Mucosa of rectum (tissue), 2 donors: ENCODE measurements around the gene PAFAH1B2.
A peak's percentile ranks its signal among the peaks of the same experiment; 100 is the strongest.

Experiments used
- H3K27ac ChIP-seq, 2 donors: one replicate each; pipeline ENCODE4 v1.7.0; 2013; ENCODE audit warnings: inconsistent platforms in 2 of 2, low read depth in 2 of 2, low read length in 2 of 2
- H3K27me3 ChIP-seq, 2 donors: one replicate each; pipeline ENCODE4 v1.7.0; 2013; ENCODE audit warnings: low read length in 2 of 2; ENCODE audit not compliant: control insufficient read depth in 2 of 2, insufficient read depth in 2 of 2
- H3K36me3 ChIP-seq, 2 donors: one replicate each; pipeline ENCODE4 v1.7.0; 2013; ENCODE audit warnings: low read length in 2 of 2; ENCODE audit not compliant: control insufficient read depth in 2 of 2, insufficient read depth in 2 of 2
- H3K4me1 ChIP-seq, 2 donors: one replicate each; pipeline ENCODE4 v1.7.0; 2013; ENCODE audit warnings: low read length in 2 of 2, mild to moderate bottlenecking in 1 of 2; ENCODE audit not compliant: control insufficient read depth in 2 of 2, insufficient read depth in 2 of 2
- H3K4me3 ChIP-seq, 2 donors: one replicate each; pipeline ENCODE4 v1.7.0; 2013; ENCODE audit warnings: low read length in 2 of 2
- H3K9ac ChIP-seq, 2 donors: one replicate each; pipeline ENCODE4 v1.7.0; 2013; ENCODE audit warnings: low read length in 2 of 2, low read depth in 1 of 2, mild to moderate bottlenecking in 1 of 2
- H3K9me3 ChIP-seq, 2 donors: one replicate each; pipeline ENCODE4 v1.7.0; 2013; ENCODE audit warnings: low read length in 2 of 2; ENCODE audit not compliant: control insufficient read depth in 2 of 2
- donor health status: healthy.
- donor health status: Normal muscosa, but diverticular disease.

The PAFAH1B2 gene

GRCh38 chr11:117143871-117144476 lies at the start of gene PAFAH1B2:
PAFAH1B2 (plus strand) TSS chr11:117144287; CDS start chr11:117152448, 8,161 bp downstream.
- Histone ChIP-seq H3K9ac (peak within 1 kb of the TSS; percentile 76 to 97), H3K4me3 (peak within 1 kb of the TSS; percentile 92 to 98), H3K9me3 (no peaks in the 10 kb centered on the region), H3K36me3 (peaks cover 0 to 12% of the 10 kb centered on the region in 2 donors), H3K4me1 (peaks cover 2 to 12% of the 10 kb centered on the region in 2 donors), H3K27me3 (no peaks in the 10 kb centered on the region), H3K27ac (peak within 1 kb of the TSS; percentile 88 to 92)

- Histone ChIP-seq H3K9me3 (no peaks in the 10 kb centered on the region), H3K4me1 (peaks cover 28 to 33% of the 10 kb centered on the region in 2 donors), H3K27ac (peak overlapping the region in 1 of 2 donors; percentile 12), H3K27me3 (no peaks in the 10 kb centered on the region), H3K4me3 (no peak overlapping the region), H3K9ac (peak overlapping the region; percentile 5 to 14), H3K36me3 (no peaks in the 10 kb centered on the region)
Measured at GRCh38 chr11:117094776-117095175, 49.3 kb upstream of the PAFAH1B2 start.

- H3K4me1 ChIP-seq: peaks cover 28 to 33% of the 10 kb centered on the region in 2 donors
Measured at GRCh38 chr11:117095284-117096161, 48.6 kb upstream of the PAFAH1B2 start.

GRCh38 chr11:117096201-117096991 lies 47.7 kb upstream of the PAFAH1B2 start:
- H3K36me3 ChIP-seq: no peaks in the 10 kb centered on the region
- peak overlapping the region; percentile 84 to 91 for H3K4me3 ChIP-seq
- no peaks in the 10 kb centered on the region for H3K27me3 ChIP-seq
- H3K4me1 ChIP-seq: peaks cover 28 to 33% of the 10 kb centered on the region in 2 donors
- H3K27ac ChIP-seq: peak overlapping the region; percentile 56 to 89
- H3K9me3 ChIP-seq: no peaks in the 10 kb centered on the region
- H3K9ac ChIP-seq: peak overlapping the region; percentile 27 to 89

More at GRCh38 chr11:117095284-117096161, 48.6 kb upstream of the PAFAH1B2 start:
- Histone ChIP-seq H3K4me3 (peak overlapping the region in 1 of 2 donors; percentile 91), H3K36me3 (no peaks in the 10 kb centered on the region), H3K27ac (peak overlapping the region; percentile 26 to 56), H3K9me3 (no peaks in the 10 kb centered on the region), H3K27me3 (no peaks in the 10 kb centered on the region), H3K9ac (peak overlapping the region; percentile 14 to 18)

- no peaks in the 10 kb centered on the region for H3K27me3 ChIP-seq
- no peaks in the 10 kb centered on the region for H3K9me3 ChIP-seq
- H3K4me3 ChIP-seq: peak overlapping the region; percentile 84 to 91
- H3K36me3 ChIP-seq: no peaks in the 10 kb centered on the region
- peak overlapping the region; percentile 89 to 91 for H3K9ac ChIP-seq
- H3K4me1 ChIP-seq: peaks cover 28 to 33% of the 10 kb centered on the region in 2 donors
- H3K27ac ChIP-seq: peak overlapping the region; percentile 86 to 89
Measured at GRCh38 chr11:117097014-117097388, 47.1 kb upstream of the PAFAH1B2 start.

GRCh38 chr11:117097389-117098268 lies 46.5 kb upstream of the PAFAH1B2 start:
- Histone ChIP-seq H3K27me3 (no peaks in the 10 kb centered on the region), H3K36me3 (no peaks in the 10 kb centered on the region), H3K4me1 (peaks cover 28 to 33% of the 10 kb centered on the region in 2 donors), H3K4me3 (peak overlapping the region; percentile 84 to 91), H3K27ac (peak overlapping the region; percentile 86 to 89), H3K9ac (peak overlapping the region; percentile 89 to 91), H3K9me3 (no peaks in the 10 kb centered on the region)

- H3K27me3 ChIP-seq: no peaks in the 10 kb centered on the region
- peaks cover 28 to 29% of the 10 kb centered on the region in 2 donors for H3K4me1 ChIP-seq
- H3K27ac ChIP-seq: peak within 1 kb of the TSS; percentile 89 to 93
Measured at GRCh38 chr11:117098269-117099232, 45.5 kb upstream of the PAFAH1B2 start, which contains the start of gene SIK3. SIK3 (minus strand) TSS chr11:117098428; CDS start chr11:117098415, 13 bp downstream.

GRCh38 chr11:117099696-117100095 lies 44.4 kb upstream of the PAFAH1B2 start:
- no peak overlapping the region for H3K4me3 ChIP-seq
- peaks cover 28% of the 10 kb centered on the region in 2 donors for H3K4me1 ChIP-seq
- H3K27me3 ChIP-seq: no peaks in the 10 kb centered on the region
- no peaks in the 10 kb centered on the region for H3K9me3 ChIP-seq
- H3K36me3 ChIP-seq: no peaks in the 10 kb centered on the region
- peak overlapping the region in 1 of 2 donors; percentile 93 for H3K27ac ChIP-seq
- no peak overlapping the region for H3K9ac ChIP-seq

More at GRCh38 chr11:117098269-117099232, 45.5 kb upstream of the PAFAH1B2 start, which contains the start of gene SIK3:
- Histone ChIP-seq H3K9me3 (no peaks in the 10 kb centered on the region), H3K36me3 (no peaks in the 10 kb centered on the region), H3K9ac (peak within 1 kb of the TSS; percentile 92 to 98), H3K4me3 (peak within 1 kb of the TSS; percentile 84 to 91)
